H9 (cell line): ENCODE results near the gene MYO5B. TPM values are rescaled to one million over a fixed set of nuclear protein-coding genes. Genes with fewer than 3 reads are reported as not detected.

Source experiments
- DNase-seq: peaks from one replicate; pipeline ENCODE4 v3.0.0-alpha.2; 2017
- H2AFZ ChIP-seq: one replicate; pipeline ENCODE4 v1.6.1; 2013; ENCODE audit warnings: mild to moderate bottlenecking, low read length, control low read depth, moderate library complexity
- H2AK5ac ChIP-seq: 2 replicates; pipeline ENCODE4 v1.6.1; 2013; ENCODE audit warnings: low read length, control low read depth, mixed read lengths; ENCODE audit not compliant: insufficient read length
- H2BK120ac ChIP-seq: one replicate; pipeline ENCODE4 v1.6.1; 2013; ENCODE audit warnings: low read depth, mild to moderate bottlenecking, low read length, control low read depth, inconsistent platforms; ENCODE audit not compliant: poor library complexity, severe bottlenecking
- H2BK12ac ChIP-seq: 2 replicates; pipeline ENCODE4 v1.6.1; 2013; ENCODE audit warnings: low read length, control low read depth, mixed read lengths, low read depth; ENCODE audit not compliant: insufficient read length
- H2BK15ac ChIP-seq: 2 replicates; pipeline ENCODE4 v1.6.1; 2013; ENCODE audit warnings: low read depth, low read length, control low read depth
- H2BK20ac ChIP-seq: one replicate; pipeline ENCODE4 v1.6.1; 2013; ENCODE audit warnings: low read depth, mild to moderate bottlenecking, low read length, control low read depth, inconsistent platforms; ENCODE audit not compliant: poor library complexity, severe bottlenecking
- H2BK5ac ChIP-seq: 2 replicates; pipeline ENCODE4 v1.6.1; 2013; ENCODE audit warnings: low read length, control low read depth, mixed read lengths; ENCODE audit not compliant: insufficient read length
- H3K14ac ChIP-seq: 2 replicates; pipeline ENCODE4 v1.6.1; 2013; ENCODE audit warnings: low read length, control low read depth; ENCODE audit not compliant: insufficient read depth
- H3K18ac ChIP-seq: 2 replicates; pipeline ENCODE4 v1.6.1; 2013; ENCODE audit warnings: low read depth, mild to moderate bottlenecking, mixed read lengths, low read length, control low read depth; ENCODE audit not compliant: insufficient read length
- H3K23ac ChIP-seq: 2 replicates; pipeline ENCODE4 v1.6.1; 2013; ENCODE audit warnings: low read length, control low read depth, mixed read lengths, low read depth; ENCODE audit not compliant: insufficient read length
- H3K23me2 ChIP-seq: 2 replicates; pipeline ENCODE4 v1.6.1; 2013; ENCODE audit warnings: low read depth, mild to moderate bottlenecking, mixed read lengths, low read length, control low read depth; ENCODE audit not compliant: insufficient read length, poor library complexity, severe bottlenecking
- H3K27ac ChIP-seq: 2 replicates; pipeline ENCODE4 v1.5.1; 2013; ENCODE audit warnings: low read length, control low read depth, mixed read lengths, low read depth; ENCODE audit not compliant: insufficient read length
- H3K27me3 ChIP-seq: 2 replicates; pipeline ENCODE4 v1.6.1; 2013; ENCODE audit warnings: low read length, control low read depth, inconsistent platforms; ENCODE audit not compliant: insufficient read depth
- H3K4ac ChIP-seq: 2 replicates; pipeline ENCODE4 v1.6.1; 2013; ENCODE audit warnings: low read depth, mild to moderate bottlenecking, control low read depth, inconsistent platforms, low read length, moderate library complexity
- H3K4me1 ChIP-seq: 2 replicates; pipeline ENCODE4 v1.6.1; 2013; ENCODE audit warnings: low read length, control low read depth, inconsistent platforms; ENCODE audit not compliant: insufficient read depth
- H3K4me2 ChIP-seq: 2 replicates; pipeline ENCODE4 v1.6.1; 2013; ENCODE audit warnings: low read length, control low read depth, mixed read lengths; ENCODE audit not compliant: insufficient read length, insufficient read depth
- H3K56ac ChIP-seq: 2 replicates; pipeline ENCODE4 v1.6.1; 2013; ENCODE audit warnings: low read depth, mild to moderate bottlenecking, mixed read lengths, low read length, control low read depth; ENCODE audit not compliant: insufficient read length
- H3K79me1 ChIP-seq: 2 replicates; pipeline ENCODE4 v1.6.1; 2013; ENCODE audit warnings: low read depth, mild to moderate bottlenecking, moderate library complexity, low read length, control low read depth, inconsistent platforms; ENCODE audit not compliant: insufficient read depth, poor library complexity, severe bottlenecking
- H3K79me2 ChIP-seq: 2 replicates; pipeline ENCODE4 v1.6.1; 2013; ENCODE audit warnings: low read length, control low read depth, inconsistent platforms; ENCODE audit not compliant: insufficient read depth
- H3K9ac ChIP-seq: 2 replicates; pipeline ENCODE4 v1.6.1; 2013; ENCODE audit warnings: low read length, control low read depth, mixed read lengths; ENCODE audit not compliant: insufficient read length; ENCODE audit errors: extremely low read depth
- H3K9me3 ChIP-seq: one replicate; pipeline ENCODE4 v1.6.1; 2013; ENCODE audit warnings: low read depth, low read length, inconsistent platforms; ENCODE audit not compliant: control insufficient read depth
- H3T11ph ChIP-seq: one replicate; pipeline ENCODE4 v1.6.1; 2013; ENCODE audit warnings: mild to moderate bottlenecking, low read length, control low read depth, inconsistent platforms
- H4K20me1 ChIP-seq: one replicate; pipeline ENCODE4 v1.6.1; 2013; ENCODE audit not compliant: control insufficient read depth, insufficient read length, insufficient read depth
- H4K5ac ChIP-seq: 2 replicates; pipeline ENCODE4 v1.6.1; 2013; ENCODE audit warnings: low read depth, mild to moderate bottlenecking, mixed read lengths, low read length, control low read depth; ENCODE audit not compliant: insufficient read length
- H4K8ac ChIP-seq: replicated peaks from 2 replicates; pipeline ENCODE4 v1.6.1; 2013; ENCODE audit warnings: low read length, control low read depth, mixed read lengths, low read depth; ENCODE audit not compliant: insufficient read length
- H4K91ac ChIP-seq: 2 replicates; pipeline ENCODE4 v1.6.1; 2013; ENCODE audit warnings: low read depth, mild to moderate bottlenecking, moderate library complexity, mixed read lengths, low read length, control low read depth; ENCODE audit not compliant: insufficient read length
- H3K27ac Mint-ChIP-seq, 3 experiments: 2 replicates in 2 of 3; 3 replicates in 1 of 3; pipeline ENCODE4 v1.8.0; 2020 to 2021; ENCODE audit warnings: mixed read lengths in 3 of 3, mild to moderate bottlenecking in 1 of 3, moderate library complexity in 1 of 3
- H3K27me3 Mint-ChIP-seq: 2 replicates; pipeline ENCODE4 v1.8.0; 2021; ENCODE audit warnings: low read depth, mild to moderate bottlenecking, moderate library complexity, mixed read lengths
- H3K36me3 Mint-ChIP-seq, 3 experiments: 2 replicates in 2 of 3; 3 replicates in 1 of 3; pipeline ENCODE4 v1.8.0; 2020 to 2021; ENCODE audit warnings: low read depth in 3 of 3, mixed read lengths in 3 of 3; ENCODE audit not compliant: insufficient read depth in 1 of 3
- H3K4me1 Mint-ChIP-seq, 2 experiments: 2 replicates each; pipeline ENCODE4 v1.8.0; 2020; ENCODE audit warnings: mixed read lengths in 2 of 2
- H3K4me3 Mint-ChIP-seq, 2 experiments: 2 replicates in 1 of 2; 3 replicates in 1 of 2; pipeline ENCODE4 v1.8.0; 2020 to 2021; ENCODE audit warnings: mild to moderate bottlenecking in 2 of 2, mixed read lengths in 2 of 2, moderate library complexity in 1 of 2
- H3K9me3 Mint-ChIP-seq, 2 experiments: 2 replicates in 1 of 2; 3 replicates in 1 of 2; pipeline ENCODE4 v1.8.0; 2020; ENCODE audit warnings: mild to moderate bottlenecking in 2 of 2, mixed read lengths in 2 of 2, moderate library complexity in 1 of 2
- CTCF ChIP-seq: fragments of 200-600 bp; sonication (generic); conservative IDR thresholded peaks from 3 replicates; pipeline ENCODE4 v1.8.0; 2021; ENCODE audit warnings: antibody characterized with exemption, mild to moderate bottlenecking
- WGBS: extraction: QIAGEN DNeasy Blood & Tissue Kit; methylation state at CpG from one replicate; pipeline ENCODE4 v1.1.7; 2013; ENCODE audit warnings: missing lambda C conversion rate, low lambda C conversion rate, mixed read lengths; ENCODE audit not compliant: insufficient read length; ENCODE audit errors: extremely low coverage; 5-methylcytosine and 5-hydroxymethylcytosine counted together
- total RNA-seq: library from RNA; stranded (reverse); gene quantifications from 2 replicates; pipeline ENCODE4 v1.2.1, GENCODE V29; 2021

MYO5B gene
- total RNA-seq, 1 experiment from 2014 or later, result 9.3 TPM

DNA sequence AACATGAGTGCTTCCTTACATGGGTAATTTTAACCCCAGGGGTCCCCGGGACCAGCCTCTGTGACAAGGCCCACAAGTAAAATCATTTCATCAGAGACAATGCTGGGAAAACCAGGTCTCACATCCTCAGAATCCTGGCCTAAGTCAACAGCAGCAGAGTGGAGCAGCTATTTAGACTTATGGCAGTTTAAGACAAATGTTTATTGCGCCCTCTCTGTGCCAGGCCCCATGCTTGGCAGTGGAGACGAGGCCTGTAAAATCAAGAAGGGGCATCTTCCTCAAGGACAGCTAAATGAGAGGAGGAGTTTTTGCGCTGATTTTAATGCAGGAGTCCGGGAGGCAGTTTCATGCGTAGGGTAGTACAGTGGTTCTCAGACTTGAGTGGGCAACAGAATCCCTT, 325.6 kb downstream of the MYO5B start:
- H3K9ac ChIP-seq, result no peak overlapping the region
- no peak overlapping the region for H3K56ac ChIP-seq
- no peaks in the 10 kb centered on the region for H3K79me1 ChIP-seq
- H2BK120ac ChIP-seq, result no peak overlapping the region
- H2AFZ ChIP-seq, result no peak overlapping the region
- DNase-seq, result no peak
- H3K14ac ChIP-seq, result no peak overlapping the region
- Mint-ChIP-seq H3K36me3 (no peaks in the 10 kb centered on the region; a peak in 1 of 7 replicates), H3K4me1 (0 out of 4 replicates have a peak, but pooled peaks cover 0 to under 1% of the 10 kb centered on the region in 2 experiments), H3K4me3 (no peak overlapping the region), H3K27me3 (no peaks in the 10 kb centered on the region), H3K9me3 (no peaks in the 10 kb centered on the region), H3K27ac (no peak overlapping the region; a peak in 1 of 7 replicates)
- no peaks in the 10 kb centered on the region for H3K27me3 ChIP-seq
- no peak overlapping the region for H3K27ac ChIP-seq
- H4K8ac ChIP-seq, result no peak overlapping the region
- no peaks in the 10 kb centered on the region for H3K4me1 ChIP-seq
- H3K9me3 ChIP-seq, result no peaks in the 10 kb centered on the region
- H4K5ac ChIP-seq, result no peak overlapping the region
- no peak for TF ChIP-seq CTCF
- no peak overlapping the region for H4K91ac ChIP-seq
- no peak overlapping the region for H3K18ac ChIP-seq
- H4K20me1 ChIP-seq, result no peaks in the 10 kb centered on the region
- no peak overlapping the region for H3K4ac ChIP-seq
- H2BK5ac ChIP-seq, result no peak overlapping the region
- no peak overlapping the region for H2BK12ac ChIP-seq
- no peaks in the 10 kb centered on the region for H3K79me2 ChIP-seq
- WGBS, result no CpG with 5 or more reads among the region's 6 CpGs
- H2BK20ac ChIP-seq, result no peak overlapping the region
- H2AK5ac ChIP-seq, result no peak overlapping the region
- no peak overlapping the region for H2BK15ac ChIP-seq
- no peak overlapping the region for H3K23ac ChIP-seq
- no peaks in the 10 kb centered on the region for H3K23me2 ChIP-seq
- H3T11ph ChIP-seq, result no peak overlapping the region
- no peak overlapping the region for H3K4me2 ChIP-seq
